Central memory CD8-positive, alpha-beta T cell (primary cell): ENCODE results near the gene EPHA4.

Experiments
- ATAC-seq: fragments of 150-1000 bp; cut with Tn5 transposase; replicated peaks from 2 replicates; pipeline ENCODE4 v1.10.0; 2022; ENCODE audit warnings: mild to moderate bottlenecking, moderate FRiP score, moderate number of reproducible peaks; ENCODE audit not compliant: poor library complexity, severe bottlenecking; ENCODE audit errors: extremely low read depth
- DNase-seq, 2 donors: peaks; one replicate each; pipeline ENCODE4 v3.0.0; 2021; ENCODE audit warnings: low spot score in 2 of 2
- H3K27ac Mint-ChIP-seq: one replicate; pipeline ENCODE4 v1.8.0; 2022; ENCODE audit warnings: low read depth, mild to moderate bottlenecking, moderate library complexity, mixed read lengths
- H3K27me3 Mint-ChIP-seq: one replicate; pipeline ENCODE4 v1.8.0; 2022; ENCODE audit warnings: mixed read lengths
- H3K36me3 Mint-ChIP-seq: one replicate; pipeline ENCODE4 v1.8.0; 2022; ENCODE audit warnings: mild to moderate bottlenecking, moderate library complexity, mixed read lengths; ENCODE audit not compliant: insufficient read depth
- H3K4me1 Mint-ChIP-seq: one replicate; pipeline ENCODE4 v1.8.0; 2022; ENCODE audit warnings: mixed read lengths
- H3K4me3 Mint-ChIP-seq: one replicate; pipeline ENCODE4 v1.8.0; 2022; ENCODE audit warnings: mild to moderate bottlenecking, moderate library complexity, mixed read lengths
- H3K9me3 Mint-ChIP-seq: one replicate; pipeline ENCODE4 v1.8.0; 2022; ENCODE audit warnings: mixed read lengths

EPHA4 gene

GRCh38 chr2:221405521-221405920 lies 166.6 kb downstream of the EPHA4 start:
- Mint-ChIP-seq H3K27ac (no peak overlapping the region), H3K9me3 (peaks cover 4% of the 10 kb centered on the region), H3K36me3 (peaks cover 2% of the 10 kb centered on the region), H3K27me3 (peaks cover 37% of the 10 kb centered on the region), H3K4me1 (no peaks in the 10 kb centered on the region), H3K4me3 (no peak overlapping the region)
- no peak for DNase-seq
- ATAC-seq = no peak

GRCh38 chr2:221402072-221402471 lies 170.0 kb downstream of the EPHA4 start:
- ATAC-seq (no peak), DNase-seq (no peak)
- H3K4me1 Mint-ChIP-seq = no peaks in the 10 kb centered on the region
- H3K4me3 Mint-ChIP-seq = no peak overlapping the region
- peaks cover 2% of the 10 kb centered on the region for H3K36me3 Mint-ChIP-seq
- H3K27me3 Mint-ChIP-seq = peaks cover 21% of the 10 kb centered on the region
- H3K27ac Mint-ChIP-seq = no peak overlapping the region
- peaks cover 4% of the 10 kb centered on the region for H3K9me3 Mint-ChIP-seq

DNA sequence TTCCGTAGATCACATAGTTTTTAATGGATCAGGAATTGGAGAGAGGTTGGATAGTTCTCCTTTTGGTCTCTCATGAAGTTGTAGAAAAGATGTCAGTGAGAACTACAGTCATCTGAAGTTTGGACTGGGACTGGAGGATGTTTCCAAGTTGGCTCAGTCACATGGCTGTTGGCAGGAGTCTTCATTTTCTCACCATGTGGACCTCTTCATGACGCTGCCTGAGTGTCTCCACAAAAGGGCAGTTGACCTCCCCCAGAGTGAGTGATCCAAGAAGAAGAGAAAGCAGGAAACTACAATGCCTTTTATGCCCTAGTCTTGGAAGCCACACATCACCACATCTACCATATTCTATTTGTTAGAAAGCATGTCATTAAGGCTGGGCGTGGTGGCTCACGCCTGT lies 171.7 kb downstream of the EPHA4 start:
- ATAC-seq = no peak
- Mint-ChIP-seq H3K27ac (no peak overlapping the region), H3K36me3 (no peaks in the 10 kb centered on the region), H3K4me3 (no peak overlapping the region), H3K9me3 (no peaks in the 10 kb centered on the region), H3K27me3 (peaks cover 5% of the 10 kb centered on the region), H3K4me1 (no peaks in the 10 kb centered on the region)
- DNase-seq = no peak

DNA sequence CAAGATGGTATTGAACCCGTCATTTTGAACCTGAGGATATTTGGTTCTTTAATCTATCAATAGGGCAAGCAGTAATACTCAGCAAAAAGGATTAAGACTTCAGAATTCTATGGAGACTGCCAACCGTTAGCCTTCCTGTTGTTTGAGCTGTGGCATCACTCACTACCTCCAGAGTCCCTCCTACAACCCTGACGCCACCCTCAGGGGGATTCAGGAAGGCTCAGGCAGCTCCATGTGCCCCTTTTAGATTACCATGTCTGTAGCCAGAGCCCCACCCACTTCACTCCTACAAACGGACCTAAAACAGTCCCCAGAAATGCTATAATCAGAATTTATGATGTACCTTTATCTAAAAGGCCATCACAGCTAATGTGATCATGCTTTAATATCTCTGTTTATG lies 172.9 kb downstream of the EPHA4 start:
- no peak overlapping the region for H3K27ac Mint-ChIP-seq
- no peaks in the 10 kb centered on the region for H3K9me3 Mint-ChIP-seq
- no peaks in the 10 kb centered on the region for H3K27me3 Mint-ChIP-seq
- no peak for DNase-seq
- no peaks in the 10 kb centered on the region for H3K36me3 Mint-ChIP-seq
- no peak for ATAC-seq
- H3K4me3 Mint-ChIP-seq = no peak overlapping the region
- H3K4me1 Mint-ChIP-seq = no peaks in the 10 kb centered on the region

DNA sequence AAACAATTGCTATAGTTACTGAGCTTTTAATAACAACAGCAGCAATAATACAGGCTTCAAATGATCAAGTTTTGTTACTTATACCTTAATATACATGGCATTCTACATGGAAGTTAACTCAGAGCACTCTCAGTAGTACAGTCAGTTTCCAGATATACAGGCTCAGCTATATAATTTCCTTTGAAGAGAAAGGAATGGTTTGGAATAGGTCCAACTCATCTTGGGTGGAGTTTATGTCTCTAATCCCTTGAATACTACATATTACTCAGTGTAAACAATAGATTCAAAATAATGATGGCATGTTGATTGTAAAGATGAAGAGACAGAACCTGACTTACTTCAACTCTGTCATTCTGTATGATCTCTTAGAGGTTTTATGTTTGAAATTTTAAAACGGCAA lies 174.9 kb downstream of the EPHA4 start:
- Mint-ChIP-seq H3K36me3 (no peaks in the 10 kb centered on the region), H3K9me3 (no peaks in the 10 kb centered on the region), H3K4me1 (no peaks in the 10 kb centered on the region), H3K27me3 (no peaks in the 10 kb centered on the region), H3K27ac (no peak overlapping the region), H3K4me3 (no peak overlapping the region)
- DNase-seq (no peak), ATAC-seq (no peak)

DNA sequence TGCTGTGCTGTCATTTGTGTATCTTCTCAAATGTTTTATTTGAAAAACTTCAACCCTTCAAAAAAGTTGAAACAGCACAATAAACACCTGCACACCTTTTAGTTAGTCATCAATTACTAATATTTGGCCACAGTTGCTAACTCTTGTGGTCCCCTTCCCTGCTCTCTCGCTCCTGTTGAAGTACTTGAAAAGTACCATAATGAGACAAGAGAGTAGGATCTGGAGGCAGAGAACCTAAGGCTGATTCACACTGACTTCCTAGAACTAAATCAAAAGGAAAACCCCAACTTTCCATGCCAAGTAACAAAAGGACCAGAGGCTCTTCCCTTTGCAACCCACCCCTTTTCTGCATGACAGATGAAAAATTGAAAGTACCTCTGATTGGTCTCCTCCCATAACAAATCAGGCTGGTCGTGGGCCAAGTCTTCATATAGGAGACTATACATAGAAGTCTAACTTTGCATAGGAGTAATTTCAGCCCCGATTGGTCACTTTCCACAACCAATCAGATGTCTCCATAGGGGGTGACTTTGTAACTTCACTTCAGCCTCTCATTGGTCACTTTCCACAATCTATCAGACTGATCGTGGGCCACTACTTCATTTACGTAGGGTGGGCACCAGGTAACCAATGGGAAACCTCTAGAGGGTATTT lies 179.7 kb downstream of the EPHA4 start:
- peaks cover 2% of the 10 kb centered on the region for H3K36me3 Mint-ChIP-seq
- no peaks in the 10 kb centered on the region for H3K9me3 Mint-ChIP-seq
- no peak overlapping the region for H3K27ac Mint-ChIP-seq
- ATAC-seq (no peak), DNase-seq (no peak)
- no peak overlapping the region for H3K4me3 Mint-ChIP-seq
- no peaks in the 10 kb centered on the region for H3K4me1 Mint-ChIP-seq
- H3K27me3 Mint-ChIP-seq = peaks cover 18% of the 10 kb centered on the region

DNA sequence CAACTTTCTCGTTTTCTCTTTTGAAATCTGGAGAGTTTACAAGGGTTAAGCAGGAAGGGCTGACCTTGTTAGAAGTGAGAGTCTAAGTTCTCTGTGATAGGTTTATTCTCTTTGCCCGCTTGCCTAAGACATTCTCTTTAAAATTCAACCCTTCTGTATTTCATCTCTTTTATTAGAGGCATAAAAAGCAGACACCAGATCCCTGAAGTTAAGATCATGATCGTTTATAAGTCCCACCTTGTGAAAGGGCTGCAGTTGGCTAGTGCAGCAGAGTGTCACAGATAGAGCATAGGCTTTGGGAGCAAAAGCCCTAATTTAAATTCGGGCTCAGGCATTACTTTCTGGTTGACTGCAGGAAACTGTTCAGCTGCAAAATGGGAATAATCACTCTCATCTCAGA lies 181.2 kb downstream of the EPHA4 start:
- Mint-ChIP-seq H3K27ac (no peak overlapping the region), H3K4me1 (no peaks in the 10 kb centered on the region), H3K27me3 (peaks cover 24% of the 10 kb centered on the region), H3K36me3 (peaks cover 2% of the 10 kb centered on the region), H3K4me3 (no peak overlapping the region), H3K9me3 (no peaks in the 10 kb centered on the region)
- DNase-seq (no peak), ATAC-seq (no peak)

- Mint-ChIP-seq H3K27me3 (peaks cover 34% of the 10 kb centered on the region), H3K4me3 (no peak overlapping the region), H3K4me1 (no peaks in the 10 kb centered on the region), H3K36me3 (peaks cover 2% of the 10 kb centered on the region), H3K9me3 (no peaks in the 10 kb centered on the region), H3K27ac (no peak overlapping the region)
- no peak for DNase-seq
- ATAC-seq = no peak
Observed at GRCh38 chr2:221389904-221390303, 182.2 kb downstream of the EPHA4 start.

GRCh38 chr2:221389421-221389820 lies 182.7 kb downstream of the EPHA4 start:
- Mint-ChIP-seq H3K27ac (no peak overlapping the region), H3K36me3 (peaks cover 2% of the 10 kb centered on the region), H3K9me3 (no peaks in the 10 kb centered on the region), H3K27me3 (peaks cover 36% of the 10 kb centered on the region), H3K4me3 (no peak overlapping the region), H3K4me1 (no peaks in the 10 kb centered on the region)
- DNase-seq (no peak), ATAC-seq (no peak)

GRCh38 chr2:221388891-221389290 lies 183.2 kb downstream of the EPHA4 start:
- ATAC-seq = no peak
- H3K4me3 Mint-ChIP-seq = no peak overlapping the region
- H3K27ac Mint-ChIP-seq = no peak overlapping the region
- H3K27me3 Mint-ChIP-seq = peaks cover 36% of the 10 kb centered on the region
- H3K4me1 Mint-ChIP-seq = no peaks in the 10 kb centered on the region
- H3K9me3 Mint-ChIP-seq = no peaks in the 10 kb centered on the region
- no peak for DNase-seq
- H3K36me3 Mint-ChIP-seq = peaks cover 2% of the 10 kb centered on the region

DNA sequence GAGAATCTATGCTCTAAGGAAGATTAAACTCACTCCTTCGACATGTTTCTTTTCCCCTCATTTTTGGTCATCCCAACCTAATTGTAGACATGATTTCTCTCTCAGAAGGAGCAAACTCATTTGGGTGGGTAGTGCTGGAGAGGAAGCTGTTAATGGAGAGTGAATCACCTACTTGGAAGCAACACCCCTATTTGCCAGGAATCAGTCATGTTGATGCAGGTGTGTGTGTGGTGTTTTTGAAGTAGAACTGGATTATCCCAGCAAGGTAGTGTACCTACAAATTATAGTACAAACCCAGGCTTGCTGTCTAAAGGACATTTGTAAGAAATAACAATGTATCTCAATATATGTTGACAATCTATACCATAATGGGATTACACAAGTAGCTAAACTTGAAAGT lies 186.4 kb downstream of the EPHA4 start:
- no peak overlapping the region for H3K27ac Mint-ChIP-seq
- ATAC-seq (no peak), DNase-seq (no peak)
- peaks cover 2% of the 10 kb centered on the region for H3K36me3 Mint-ChIP-seq
- H3K4me3 Mint-ChIP-seq = no peak overlapping the region
- no peaks in the 10 kb centered on the region for H3K9me3 Mint-ChIP-seq
- H3K27me3 Mint-ChIP-seq = peaks cover 36% of the 10 kb centered on the region
- H3K4me1 Mint-ChIP-seq = no peaks in the 10 kb centered on the region

GRCh38 chr2:221381928-221382488 lies 190.1 kb downstream of the EPHA4 start:
- no peak overlapping the region for H3K27ac Mint-ChIP-seq
- ATAC-seq = no peak

DNA sequence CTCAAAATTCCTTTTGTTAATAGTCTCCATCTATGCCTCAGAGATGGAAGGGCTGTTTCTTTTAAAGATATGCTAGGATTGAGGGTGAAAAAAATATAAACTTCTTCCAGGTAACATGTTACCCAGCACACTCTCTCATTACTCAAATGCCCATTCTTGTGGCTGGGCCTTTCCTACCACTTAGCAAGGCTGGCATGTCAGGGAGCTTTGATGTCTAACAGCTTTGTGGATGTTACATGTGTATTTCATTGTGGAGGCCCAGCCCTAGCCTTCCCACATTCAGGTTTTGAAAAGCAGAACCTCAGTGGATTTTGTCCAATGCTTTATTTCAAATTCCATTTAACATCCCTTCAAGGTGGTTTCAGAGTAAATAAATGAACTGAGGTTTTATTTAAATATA lies 191.4 kb downstream of the EPHA4 start:
- Mint-ChIP-seq H3K4me1 (no peaks in the 10 kb centered on the region), H3K36me3 (no peaks in the 10 kb centered on the region), H3K27me3 (peaks cover 10% of the 10 kb centered on the region)

More at GRCh38 chr2:221381928-221382488, 190.1 kb downstream of the EPHA4 start:
- Mint-ChIP-seq H3K4me1 (no peaks in the 10 kb centered on the region), H3K9me3 (no peaks in the 10 kb centered on the region), H3K27me3 (peaks cover 17% of the 10 kb centered on the region), H3K36me3 (no peaks in the 10 kb centered on the region), H3K4me3 (no peak overlapping the region)
- DNase-seq = no peak

More for the DNA sequence above, 191.4 kb downstream of the EPHA4 start:
- no peak for ATAC-seq
- no peak overlapping the region for H3K4me3 Mint-ChIP-seq
- DNase-seq = no peak
- H3K9me3 Mint-ChIP-seq = no peaks in the 10 kb centered on the region
- H3K27ac Mint-ChIP-seq = no peak overlapping the region
